HepG2 (cell line): ENCODE data around the gene ANO1. TPM values are rescaled to one million over a fixed set of nuclear protein-coding genes. Genes with fewer than 3 reads are reported as not detected.

Experiments
- ATAC-seq: fragments of 200-7000 bp; cut with Tn5 transposase; 3 replicates; pipeline ENCODE4 v1.9.1; 2020; ENCODE audit warnings: mild to moderate bottlenecking, moderate library complexity
- BruUV-seq: library from RNA; stranded (reverse); fragments of 400-500 nt; replicated peaks from 2 replicates; lab custom pipeline; 2021; lab: Mats Ljungman, UMichigan
- CTCF ChIA-PET: fragments of 300-600 bp; formaldehyde crosslinking; extraction: SDS; loops from one replicate; lab custom pipeline; 2021; ENCODE audit warnings: low total read pairs, inconsistent platforms, low intra/inter-chr PET ratio; lab: Yijun Ruan, JAX
- POLR2A ChIA-PET: fragments of 350-600 bp; sonication (Branson Sonifier 250); formaldehyde crosslinking; loops from one replicate; lab custom pipeline; 2020; ENCODE audit warnings: antibody characterized with exemption, inconsistent platforms; lab: Yijun Ruan, JAX
- DNase-seq: peaks from one replicate; pipeline ENCODE4 v3.0.0-alpha.2; 2015; ENCODE audit warnings: low spot score
- FAIRE-seq: peaks from 3 replicates; lab custom pipeline; 2011; peaks lifted over from hg19 to GRCh38; lab: Jason Lieb, UNC
- H2AFZ ChIP-seq: one replicate; pipeline ENCODE4 v1.6.1; 2011; ENCODE audit warnings: low read length, inconsistent platforms
- H3K27ac ChIP-seq: fragments of 300-600 bp; 3 replicates; pipeline ENCODE4 v1.8.0; 2011; ENCODE audit warnings: mixed run types, mild to moderate bottlenecking, mixed read lengths, low read length, inconsistent platforms; ENCODE audit not compliant: insufficient read depth; ENCODE audit errors: extremely low read length
- H3K27me3 ChIP-seq, 2 experiments: fragments of 200-600 bp in 1 of 2; 2 replicates in 1 of 2; 3 replicates in 1 of 2; pipeline versions ENCODE4 v1.6.0 to v1.8.0; 2011; ENCODE audit warnings: low read length in 2 of 2, mild to moderate bottlenecking in 2 of 2, moderate library complexity in 2 of 2, inconsistent platforms in 1 of 2; ENCODE audit not compliant: insufficient read depth in 2 of 2, control insufficient read depth in 1 of 2
- H3K36me3 ChIP-seq, 2 experiments: fragments of 200-600 bp in 1 of 2; replicated peaks in 1 of 2; 2 replicates in 1 of 2; 3 replicates in 1 of 2; pipeline versions ENCODE4 v1.5.1 to v1.8.0; 2011; ENCODE audit warnings: low read length in 2 of 2, inconsistent platforms in 1 of 2; ENCODE audit not compliant: insufficient read depth in 2 of 2, control insufficient read depth in 1 of 2
- H3K4me1 ChIP-seq: 2 replicates; pipeline ENCODE4 v1.5.1; 2012; ENCODE audit warnings: low read length, inconsistent platforms; ENCODE audit not compliant: insufficient read depth
- H3K4me2 ChIP-seq: 2 replicates; pipeline ENCODE4 v1.6.0; 2011; ENCODE audit warnings: low read depth, low read length, inconsistent platforms
- H3K4me3 ChIP-seq, 3 experiments: fragments of 200-600 bp in 1 of 3; sonication (generic), shearing (Covaris generic) in 1 of 3; replicated peaks in 1 of 3; 2 replicates each; pipeline ENCODE4 v1.5.1; 2011 to 2016; ENCODE audit warnings: low read length in 3 of 3, inconsistent platforms in 2 of 3, low read depth in 2 of 3, mild to moderate bottlenecking in 2 of 3, control low read depth in 1 of 3, mixed read lengths in 1 of 3; ENCODE audit not compliant: insufficient read depth in 1 of 3
- H3K79me2 ChIP-seq: one replicate; pipeline ENCODE4 v1.6.1; 2011; ENCODE audit warnings: low read length, inconsistent platforms; ENCODE audit not compliant: insufficient read depth
- H3K9ac ChIP-seq: 2 replicates; pipeline ENCODE4 v1.6.0; 2011; ENCODE audit warnings: mild to moderate bottlenecking, low read depth, low read length, inconsistent platforms; ENCODE audit not compliant: insufficient read depth
- H3K9me3 ChIP-seq: 2 replicates; pipeline ENCODE4 v1.5.1; 2012; ENCODE audit warnings: mild to moderate bottlenecking, low read length
- H4K20me1 ChIP-seq: 2 replicates; pipeline ENCODE4 v1.6.0; 2011; ENCODE audit warnings: inconsistent platforms, mild to moderate bottlenecking, low read length, moderate library complexity; ENCODE audit not compliant: insufficient read depth
- AHR ChIP-seq: IDR thresholded peaks from 2 replicates; pipeline ENCODE4 v1.6.1; 2018; ENCODE audit warnings: missing genetic modification reagents, missing compliant biosample characterization
- CEBPB ChIP-seq: IDR thresholded peaks from 2 replicates; pipeline ENCODE4 v1.6.1; 2011; ENCODE audit warnings: low read depth, low read length, improper control_type of control experiment, borderline replicate concordance
- FOXA1 ChIP-seq, 2 experiments: fragments of 450-650 bp in 1 of 2; sonication (generic) in 1 of 2; formaldehyde crosslinking in 1 of 2; IDR thresholded peaks; 2 replicates each; pipeline versions ENCODE4 v1.4.0 to v1.6.1; 2016 to 2020; ENCODE audit warnings: missing genetic modification reagents in 1 of 2
- HNRNPH1 ChIP-seq: fragments of 200-400 bp; formaldehyde crosslinking; optimal IDR thresholded peaks from 2 replicates; pipeline ENCODE3; 2017; ENCODE audit warnings: mild to moderate bottlenecking, low read depth, low read length
- MATR3 ChIP-seq: sonication (generic); formaldehyde crosslinking; IDR thresholded peaks from 2 replicates; pipeline ENCODE4 v1.4.0; 2020; ENCODE audit warnings: missing genetic modification reagents
- POLR2G ChIP-seq: fragments of 200-400 bp; formaldehyde crosslinking; IDR thresholded peaks from 2 replicates; pipeline ENCODE4 v1.6.1; 2018; ENCODE audit warnings: mild to moderate bottlenecking, low read depth, low read length, moderate library complexity
- SP4 ChIP-seq: sonication (generic); formaldehyde crosslinking; IDR thresholded peaks from 2 replicates; pipeline ENCODE4 v1.8.1; 2023; ENCODE audit warnings: mild to moderate bottlenecking, missing genetic modification reagents
- ZFY ChIP-seq: sonication (generic); formaldehyde crosslinking; IDR thresholded peaks from 2 replicates; pipeline ENCODE4 v1.4.0; 2020; ENCODE audit warnings: missing genetic modification reagents
- ZNF230 ChIP-seq: sonication (generic); formaldehyde crosslinking; IDR thresholded peaks from 2 replicates; pipeline ENCODE4 v1.4.0; 2020; ENCODE audit warnings: mild to moderate bottlenecking, missing genetic modification reagents
- ZNF484 ChIP-seq: sonication (generic); formaldehyde crosslinking; IDR thresholded peaks from 2 replicates; pipeline ENCODE4 v1.5.1; 2020; ENCODE audit warnings: mild to moderate bottlenecking, low read depth, missing genetic modification reagents, borderline replicate concordance
- ZNF569 ChIP-seq: sonication (generic); formaldehyde crosslinking; IDR thresholded peaks from 2 replicates; pipeline ENCODE4 v1.5.0; 2020; ENCODE audit warnings: mild to moderate bottlenecking, missing genetic modification reagents, moderate library complexity, borderline replicate concordance
- ZNF724P ChIP-seq: sonication (generic); formaldehyde crosslinking; IDR thresholded peaks from 2 replicates; pipeline ENCODE4 v1.8.0; 2022; ENCODE audit warnings: missing genetic modification reagents, borderline replicate concordance
- ZSCAN12 ChIP-seq: sonication (generic); formaldehyde crosslinking; IDR thresholded peaks from 2 replicates; pipeline ENCODE4 v1.9.0; 2021; ENCODE audit warnings: mild to moderate bottlenecking, missing genetic modification reagents
- WGBS: methylation state at CpG from one replicate; pipeline ENCODE4 v1.1.6; 2017; ENCODE audit warnings: low lambda C conversion rate; 5-methylcytosine and 5-hydroxymethylcytosine counted together
- in situ Hi-C: cut with HindIII; loops from 2 replicates; pipeline ENCODE4 v1.10.0; 2017; ENCODE audit warnings: low pct_unique_long_range_greater_than_20kb; ENCODE audit not compliant: extremely low pct_ligation_motif_present
- intact Hi-C: fragments of 100-400 bp; cut with micrococcal nuclease; formaldehyde crosslinking; loops from one replicate; pipeline ENCODE4 v1.10.0; 2022; ENCODE audit not compliant: unreplicated experiment
- polyA plus RNA-seq, 8 experiments: library from polyadenylated mRNA; depleted of rRNA in 3 of 8; stranded (reverse) in 7 of 8; unstranded in 1 of 8; fragments of >200 nt; fragmentation: Illumina TruSeq in 4 of 8; extraction: Trizol in 4 of 8; gene quantifications; 2 replicates each; pipeline versions ENCODE4 v1.2.1 to v1.2.3, GENCODE V29; 2011 to 2016; ENCODE audit warnings: low read depth in 4 of 8, missing spikeins in 1 of 8, mixed read lengths in 1 of 8; ENCODE audit not compliant: insufficient read depth in 1 of 8
- total RNA-seq, 5 experiments: library from RNA; depleted of rRNA; stranded (reverse); fragments of >200 nt; fragmentation: Illumina TruSeq; extraction: Trizol; gene quantifications; 2 replicates each; pipeline ENCODE4 v1.2.3, GENCODE V29; 2016; ENCODE audit warnings: low read depth in 1 of 5
- TF ChIP-seq, protein P1 (sequence below): sonication (generic); formaldehyde crosslinking; IDR thresholded peaks from 2 replicates; pipeline ENCODE4 v1.4.0; 2020; ENCODE audit warnings: mild to moderate bottlenecking, missing genetic modification reagents
- TF ChIP-seq, protein P2 (sequence below): IDR thresholded peaks from 2 replicates; pipeline ENCODE4 v1.6.1; 2012; ENCODE audit warnings: low read length, improper control_type of control experiment

The ANO1 gene
- total and polyA plus RNA-seq, 2 of the 13 experiments (the other 11 are each of a cell fraction or from before 2014, with no cell fraction given): not detected

DNA sequence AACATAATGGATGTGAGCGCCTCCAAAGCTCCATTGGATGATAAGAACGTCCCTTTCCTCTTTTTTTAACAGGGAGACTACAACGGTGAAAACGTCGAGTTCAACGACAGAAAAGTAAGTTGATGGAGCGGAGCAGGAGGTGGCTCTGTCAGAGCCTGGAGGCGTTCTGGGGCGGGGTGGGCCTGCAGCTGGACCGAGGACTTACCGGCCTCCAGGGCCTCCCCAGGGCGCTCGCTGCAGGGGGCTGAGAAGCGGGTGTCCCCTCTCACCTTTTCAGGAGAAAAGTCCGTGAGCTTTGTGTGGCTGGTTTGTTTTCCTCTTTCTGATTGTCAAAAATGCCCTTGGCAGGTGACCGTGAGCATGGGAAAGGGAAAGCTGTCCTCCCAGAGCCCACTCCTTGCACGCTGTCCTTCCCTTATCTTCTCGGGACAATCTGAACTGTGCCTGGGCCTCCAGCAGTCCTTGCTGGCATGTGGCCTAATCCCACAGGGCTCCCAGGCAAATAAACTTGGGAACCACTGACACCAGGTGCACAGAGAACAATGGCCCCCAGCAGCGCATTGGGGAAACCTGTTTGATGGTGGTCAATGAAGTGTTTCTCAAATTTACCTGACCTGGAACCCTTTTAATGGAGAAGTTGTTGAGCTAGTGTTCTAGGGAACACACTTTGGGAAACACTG, 38.4 kb downstream of the ANO1 start:
- 49% methylated on average over 11 of the region's 19 CpGs for WGBS
- no peak overlapping the region for H3K9ac ChIP-seq

DNA sequence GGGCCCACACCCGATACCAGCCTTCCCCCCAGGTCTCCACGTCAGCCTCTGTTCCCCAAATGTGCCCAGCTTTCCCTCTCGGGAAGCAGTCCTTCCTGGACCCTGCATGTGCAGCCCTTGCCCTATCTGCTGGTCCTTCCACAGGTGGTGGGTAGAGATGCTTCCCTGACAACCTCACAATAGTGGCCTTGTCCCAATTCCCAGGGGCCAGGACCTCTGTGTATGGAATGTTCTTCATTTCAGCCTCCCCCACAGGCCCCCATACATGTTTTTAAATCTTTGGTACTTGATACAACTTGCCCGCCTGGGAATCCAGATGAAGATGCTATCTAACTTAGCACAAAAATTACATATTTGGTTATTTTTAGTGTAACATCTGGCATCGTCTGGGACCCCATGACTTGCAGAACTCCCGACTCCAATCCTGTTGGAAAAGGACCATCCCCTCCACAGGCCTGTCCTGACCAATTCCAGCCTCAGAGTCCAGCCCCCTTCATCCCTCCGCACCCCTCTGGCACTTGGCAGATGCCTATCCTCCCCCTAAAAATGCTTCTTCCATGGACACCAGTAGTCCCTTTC, 39.5 kb downstream of the ANO1 start:
- Histone ChIP-seq H2AFZ (no peak overlapping the region), H3K27ac (no peak overlapping the region), H3K4me1 (no peaks in the 10 kb centered on the region), H3K36me3 (no peaks in the 10 kb centered on the region), H4K20me1 (no peaks in the 10 kb centered on the region), H3K4me2 (no peak overlapping the region), H3K9ac (no peak overlapping the region), H3K27me3 (peaks cover 0 to 18% of the 10 kb centered on the region in 2 experiments; a peak in 4 of 5 replicates), H3K9me3 (no peaks in the 10 kb centered on the region), H3K79me2 (no peaks in the 10 kb centered on the region), H3K4me3 (no peak overlapping the region)
- FAIRE-seq (no peak), DNase-seq (no peak), ATAC-seq (no peak)
- in situ Hi-C loops: no loop called here
- BruUV-seq: no TSS peak
- ChIA-PET POLR2A (no interaction called here), CTCF (no interaction called here)
- 16% methylated on average over 7 of the region's 7 CpGs for WGBS
- intact Hi-C loops: no loop called here
- TF ChIP-seq, protein P1, sequence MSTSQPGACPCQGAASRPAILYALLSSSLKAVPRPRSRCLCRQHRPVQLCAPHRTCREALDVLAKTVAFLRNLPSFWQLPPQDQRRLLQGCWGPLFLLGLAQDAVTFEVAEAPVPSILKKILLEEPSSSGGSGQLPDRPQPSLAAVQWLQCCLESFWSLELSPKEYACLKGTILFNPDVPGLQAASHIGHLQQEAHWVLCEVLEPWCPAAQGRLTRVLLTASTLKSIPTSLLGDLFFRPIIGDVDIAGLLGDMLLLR: no peak
- TF ChIP-seq FOXA1 (IDR thresholded peaks at IDR 0.05): no peak
- no peak for TF ChIP-seq FOXA1 (CRISPR knock-in tag; IDR thresholded peaks at IDR 0.05)
- no peak for TF ChIP-seq SP4 (CRISPR knock-in tag)
- no peak for TF ChIP-seq HNRNPH1
- TF ChIP-seq, protein P2, sequence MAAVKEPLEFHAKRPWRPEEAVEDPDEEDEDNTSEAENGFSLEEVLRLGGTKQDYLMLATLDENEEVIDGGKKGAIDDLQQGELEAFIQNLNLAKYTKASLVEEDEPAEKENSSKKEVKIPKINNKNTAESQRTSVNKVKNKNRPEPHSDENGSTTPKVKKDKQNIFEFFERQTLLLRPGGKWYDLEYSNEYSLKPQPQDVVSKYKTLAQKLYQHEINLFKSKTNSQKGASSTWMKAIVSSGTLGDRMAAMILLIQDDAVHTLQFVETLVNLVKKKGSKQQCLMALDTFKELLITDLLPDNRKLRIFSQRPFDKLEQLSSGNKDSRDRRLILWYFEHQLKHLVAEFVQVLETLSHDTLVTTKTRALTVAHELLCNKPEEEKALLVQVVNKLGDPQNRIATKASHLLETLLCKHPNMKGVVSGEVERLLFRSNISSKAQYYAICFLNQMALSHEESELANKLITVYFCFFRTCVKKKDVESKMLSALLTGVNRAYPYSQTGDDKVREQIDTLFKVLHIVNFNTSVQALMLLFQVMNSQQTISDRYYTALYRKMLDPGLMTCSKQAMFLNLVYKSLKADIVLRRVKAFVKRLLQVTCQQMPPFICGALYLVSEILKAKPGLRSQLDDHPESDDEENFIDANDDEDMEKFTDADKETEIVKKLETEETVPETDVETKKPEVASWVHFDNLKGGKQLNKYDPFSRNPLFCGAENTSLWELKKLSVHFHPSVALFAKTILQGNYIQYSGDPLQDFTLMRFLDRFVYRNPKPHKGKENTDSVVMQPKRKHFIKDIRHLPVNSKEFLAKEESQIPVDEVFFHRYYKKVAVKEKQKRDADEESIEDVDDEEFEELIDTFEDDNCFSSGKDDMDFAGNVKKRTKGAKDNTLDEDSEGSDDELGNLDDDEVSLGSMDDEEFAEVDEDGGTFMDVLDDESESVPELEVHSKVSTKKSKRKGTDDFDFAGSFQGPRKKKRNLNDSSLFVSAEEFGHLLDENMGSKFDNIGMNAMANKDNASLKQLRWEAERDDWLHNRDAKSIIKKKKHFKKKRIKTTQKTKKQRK: no peak
- TF ChIP-seq ZNF484 (CRISPR knock-in tag): no peak
- TF ChIP-seq ZFY (CRISPR knock-in tag): no peak
- no peak for TF ChIP-seq CEBPB
- no peak for TF ChIP-seq ZNF230
- no peak for TF ChIP-seq AHR (CRISPR knock-in tag)

More for the DNA sequence above, 38.4 kb downstream of the ANO1 start:
- Histone ChIP-seq H3K4me1 (no peaks in the 10 kb centered on the region), H3K4me3 (no peak overlapping the region), H4K20me1 (no peaks in the 10 kb centered on the region), H3K79me2 (no peaks in the 10 kb centered on the region), H3K27ac (no peak overlapping the region), H3K9me3 (no peaks in the 10 kb centered on the region), H3K36me3 (no peaks in the 10 kb centered on the region), H3K4me2 (no peak overlapping the region), H2AFZ (no peak overlapping the region), H3K27me3 (peaks cover 1 to 17% of the 10 kb centered on the region in 2 experiments; a peak in 4 of 5 replicates)
- no peak for ATAC-seq
- no TSS peak for BruUV-seq
- ChIA-PET POLR2A (no interaction called here), CTCF (no interaction called here)
- in situ Hi-C loops (no loop called here), intact Hi-C loops (no loop called here)
- DNase-seq: no peak
- TF ChIP-seq MATR3 (CRISPR knock-in tag) (no peak), ZSCAN12 (CRISPR knock-in tag) (no peak), POLR2G (no peak), ZNF724P (CRISPR knock-in tag) (no peak), ZNF569 (no peak)
- no peak for FAIRE-seq
